PC-3 (cell line): ENCODE data around the gene RAD21L1. TPM values are rescaled to one million over a fixed set of nuclear protein-coding genes. Genes with fewer than 3 reads are reported as not detected.

Source experiments
- ATAC-seq: fragments of 200-7000 bp; cut with Tn5 transposase; 2 replicates; pipeline ENCODE4 v1.9.1; 2020; ENCODE audit warnings: mild to moderate bottlenecking, moderate library complexity
- BruUV-seq: library from RNA; stranded (reverse); fragments of 400-500 nt; replicated peaks from 2 replicates; lab custom pipeline; 2021; lab: Mats Ljungman, UMichigan
- CTCF ChIA-PET: fragments of 300-600 bp; sonication (Branson Sonifier 250); formaldehyde crosslinking; loops from one replicate; lab custom pipeline; 2022; ENCODE audit warnings: antibody characterized with exemption; lab: Charles Lee
- POLR2A ChIA-PET: fragments of 300-600 bp; sonication (Branson Sonifier 250); formaldehyde crosslinking; loops from one replicate; lab custom pipeline; 2022; ENCODE audit warnings: antibody characterized with exemption; ENCODE audit not compliant: unreplicated experiment; lab: Charles Lee
- DNase-seq: peaks from one replicate; pipeline ENCODE4 v3.0.0-alpha.2; 2015
- H2AFZ ChIP-seq: fragments of 300-600 bp; sonication (generic); 2 replicates; pipeline ENCODE4 v1.6.0; 2016; ENCODE audit warnings: antibody characterized with exemption, low read length
- H3F3A ChIP-seq: fragments of 300-600 bp; sonication (generic); one replicate; pipeline ENCODE4 v1.6.0; 2017; ENCODE audit warnings: antibody characterized with exemption, low read length, control low read depth, mild to moderate bottlenecking; ENCODE audit not compliant: unreplicated experiment
- H3K27ac ChIP-seq: fragments of 300-600 bp; sonication (generic); 2 replicates; pipeline ENCODE4 v1.5.1; 2016; ENCODE audit warnings: mild to moderate bottlenecking, low read length
- H3K27me3 ChIP-seq: fragments of 300-600 bp; sonication (generic); 2 replicates; pipeline ENCODE4 v1.6.1; 2016; ENCODE audit warnings: low read length, mixed read lengths
- H3K36me3 ChIP-seq: fragments of 300-600 bp; sonication (generic); 2 replicates; pipeline ENCODE4 v1.6.1; 2016; ENCODE audit warnings: low read depth, mixed run types, low read length, mixed read lengths
- H3K4me1 ChIP-seq: fragments of 300-600 bp; sonication (generic); 2 replicates; pipeline ENCODE4 v1.5.1; 2016; ENCODE audit warnings: low read length; ENCODE audit not compliant: insufficient read depth
- H3K4me2 ChIP-seq: fragments of 300-600 bp; sonication (generic); 2 replicates; pipeline ENCODE4 v1.6.0; 2016; ENCODE audit warnings: low read length
- H3K4me3 ChIP-seq: fragments of 300-600 bp; sonication (generic); 2 replicates; pipeline ENCODE4 v1.5.1; 2016; ENCODE audit warnings: mild to moderate bottlenecking, low read length, mixed read lengths
- H3K79me2 ChIP-seq: fragments of 300-600 bp; sonication (generic); 2 replicates; pipeline ENCODE4 v1.6.1; 2017; ENCODE audit warnings: low read length, mixed read lengths
- H3K9ac ChIP-seq: fragments of 300-600 bp; sonication (generic); 2 replicates; pipeline ENCODE4 v1.6.0; 2016; ENCODE audit warnings: mild to moderate bottlenecking, low read length
- H3K9me2 ChIP-seq: fragments of 300-600 bp; sonication (generic); replicated peaks from 2 replicates; pipeline ENCODE4 v1.6.1; 2016; ENCODE audit warnings: mixed run types, low read length, mixed read lengths
- H3K9me3 ChIP-seq: fragments of 300-600 bp; sonication (generic); 2 replicates; pipeline ENCODE4 v1.6.1; 2016; ENCODE audit warnings: low read length, mixed read lengths
- H4K20me1 ChIP-seq: fragments of 300-600 bp; sonication (generic); 2 replicates; pipeline ENCODE4 v1.6.1; 2016; ENCODE audit warnings: low read length, mixed read lengths
- CTCF ChIP-seq: fragments of 300-600 bp; sonication (generic); conservative IDR thresholded peaks from 2 replicates; pipeline ENCODE4 v1.5.1; 2017; ENCODE audit warnings: antibody characterized with exemption, low read depth, mild to moderate bottlenecking, low read length
- EZH2 ChIP-seq: fragments of 300-600 bp; sonication (generic); IDR thresholded peaks from one replicate; pipeline ENCODE4 v1.6.1; 2017; ENCODE audit warnings: antibody characterized with exemption, mild to moderate bottlenecking, low read length; ENCODE audit not compliant: unreplicated experiment
- EZH2phosphoT487 ChIP-seq: fragments of 300-600 bp; sonication (generic); IDR thresholded peaks from 2 replicates; pipeline ENCODE4 v1.6.1; 2018; ENCODE audit warnings: mild to moderate bottlenecking, antibody characterized with exemption, low read length, borderline replicate concordance
- intact Hi-C: fragments of 100-400 bp; cut with micrococcal nuclease; formaldehyde crosslinking; loops from 2 replicates; pipeline ENCODE4 v1.9.0; 2023
- total RNA-seq: library from RNA; depleted of rRNA; stranded (reverse); fragments of >200 nt; gene quantifications from 2 replicates; pipeline ENCODE4 v1.2.3, GENCODE V29; 2014

Gene RAD21L1
- total RNA-seq, 1 experiment from 2014 or later, result 0.11 TPM

GRCh38 chr20:1281279-1282057, 55.6 kb downstream of the RAD21L1 start:
- Histone ChIP-seq H3K9ac (no peak overlapping the region), H3K27me3 (no peaks in the 10 kb centered on the region), H3K4me1 (peaks cover 6% of the 10 kb centered on the region; the same call in 1 of the 2 replicates), H3K36me3 (no peaks in the 10 kb centered on the region), H3K27ac (no peak overlapping the region), H3F3A (no peaks in the 10 kb centered on the region), H3K9me2 (no peaks in the 10 kb centered on the region), H3K4me3 (no peak overlapping the region), H3K4me2 (no peak overlapping the region), H4K20me1 (no peaks in the 10 kb centered on the region), H3K79me2 (no peaks in the 10 kb centered on the region), H3K9me3 (no peaks in the 10 kb centered on the region), H2AFZ (no peak overlapping the region)
- TF ChIP-seq CTCF, result no peak
- no peak for TF ChIP-seq EZH2
- TF ChIP-seq EZH2phosphoT487, result no peak
- peak; percentile 67 for ATAC-seq
- BruUV-seq, result no TSS peak
- no peak for DNase-seq
- CTCF ChIA-PET, result no interaction called here
- intact Hi-C loops, result no loop called here
- POLR2A ChIA-PET, result interaction anchor here (0.6 kb wide), 1 partner anchor 888 kb away, joined by 3 read pairs; no protein-coding TSS in a partner anchor

GRCh38 chr20:1282966-1283365, 57.1 kb downstream of the RAD21L1 start:
- Histone ChIP-seq H3K9me2 (no peaks in the 10 kb centered on the region), H3K4me3 (no peak overlapping the region), H3K79me2 (no peaks in the 10 kb centered on the region), H3F3A (no peaks in the 10 kb centered on the region), H3K27ac (no peak overlapping the region), H3K4me2 (no peak overlapping the region), H2AFZ (no peak overlapping the region), H3K9ac (no peak overlapping the region), H3K4me1 (peaks cover 6% of the 10 kb centered on the region; the same call in 1 of the 2 replicates), H3K27me3 (no peaks in the 10 kb centered on the region), H3K36me3 (no peaks in the 10 kb centered on the region), H4K20me1 (no peaks in the 10 kb centered on the region), H3K9me3 (no peaks in the 10 kb centered on the region)
- ChIA-PET POLR2A (no interaction called here), CTCF (no interaction called here)
- ATAC-seq (no peak), DNase-seq (no peak)
- intact Hi-C loops, result no loop called here
- TF ChIP-seq CTCF, result no peak
- no peak for TF ChIP-seq EZH2
- no peak for TF ChIP-seq EZH2phosphoT487
- no TSS peak for BruUV-seq
